CD14-positive monocyte (primary cell): ENCODE measurements around the gene UNC13C. TPM values are rescaled to one million over a fixed set of nuclear protein-coding genes. Genes with fewer than 3 reads are reported as not detected.

ENCODE experiments used
- DNase-seq, 3 donors: peaks; one replicate each; pipeline ENCODE4 v3.0.0-alpha.2; 2011 to 2022
- H2AFZ ChIP-seq: 2 replicates; pipeline ENCODE4 v1.6.0; 2012; ENCODE audit warnings: mild to moderate bottlenecking, low read depth, low read length, inconsistent platforms; ENCODE audit not compliant: insufficient read depth, poor library complexity, severe bottlenecking
- H3K27ac ChIP-seq, 2 donors: 1 replicate in 1 of 2; 2 replicates in 1 of 2; pipeline ENCODE4 v1.5.1; 2012 to 2013; ENCODE audit warnings: low read length in 2 of 2, control low read depth in 1 of 2, inconsistent platforms in 1 of 2, low read depth in 1 of 2, mild to moderate bottlenecking in 1 of 2
- H3K27me3 ChIP-seq, 2 donors: one replicate each; pipeline versions ENCODE4 v1.6.0 to v1.6.1; 2011 to 2013; ENCODE audit warnings: low read length in 2 of 2; ENCODE audit not compliant: control insufficient read depth in 2 of 2, insufficient read depth in 2 of 2
- H3K36me3 ChIP-seq, 2 donors: replicated peaks in 1 of 2; 1 replicate in 1 of 2; 2 replicates in 1 of 2; pipeline versions ENCODE4 v1.5.1 to v1.6.1; 2012 to 2013; ENCODE audit warnings: low read length in 2 of 2, control low read depth in 1 of 2, inconsistent platforms in 1 of 2, mild to moderate bottlenecking in 1 of 2; ENCODE audit not compliant: insufficient read depth in 2 of 2, control insufficient read depth in 1 of 2
- H3K4me1 ChIP-seq, 2 donors: 1 replicate in 1 of 2; 2 replicates in 1 of 2; pipeline versions ENCODE4 v1.5.1 to v1.6.1; 2012 to 2013; ENCODE audit warnings: low read length in 2 of 2, control low read depth in 1 of 2, inconsistent platforms in 1 of 2, mild to moderate bottlenecking in 1 of 2, moderate library complexity in 1 of 2; ENCODE audit not compliant: insufficient read depth in 2 of 2, control insufficient read depth in 1 of 2
- H3K4me2 ChIP-seq: replicated peaks from 2 replicates; pipeline ENCODE3; 2012; ENCODE audit warnings: low read length, moderate library complexity, mild to moderate bottlenecking; ENCODE audit not compliant: poor library complexity, severe bottlenecking; ENCODE audit errors: extremely low read depth
- H3K4me3 ChIP-seq, 3 experiments: fragments of 200-600 bp in 1 of 3; sonication (generic) in 1 of 3; replicated peaks in 1 of 3; 1 replicate in 2 of 3; 2 replicates in 1 of 3; pipeline ENCODE4 v1.5.1; 2011 to 2013; ENCODE audit warnings: low read length in 3 of 3, mild to moderate bottlenecking in 3 of 3, control low read depth in 2 of 3, low read depth in 2 of 3, inconsistent platforms in 1 of 3, moderate library complexity in 1 of 3
- H3K79me2 ChIP-seq: 2 replicates; pipeline ENCODE4 v1.6.0; 2012; ENCODE audit warnings: mild to moderate bottlenecking, control low read depth, inconsistent platforms, low read length, moderate library complexity; ENCODE audit not compliant: insufficient read depth
- H3K9ac ChIP-seq: 2 replicates; pipeline ENCODE4 v1.6.0; 2017; ENCODE audit warnings: low read length, mild to moderate bottlenecking; ENCODE audit not compliant: insufficient read depth, poor library complexity, severe bottlenecking
- H3K9me3 ChIP-seq, 2 donors: replicated peaks in 1 of 2; 1 replicate in 1 of 2; 2 replicates in 1 of 2; pipeline versions ENCODE4 v1.5.1 to v1.6.1; 2012 to 2013; ENCODE audit warnings: low read length in 2 of 2, control low read depth in 1 of 2; ENCODE audit not compliant: control insufficient read depth in 1 of 2, insufficient read depth in 1 of 2
- H4K20me1 ChIP-seq: 2 replicates; pipeline ENCODE4 v1.6.0; 2012; ENCODE audit warnings: mild to moderate bottlenecking, low read length, control low read depth, moderate library complexity; ENCODE audit not compliant: insufficient read depth
- H3K27ac Mint-ChIP-seq, 7 donors: one replicate each; pipeline ENCODE4 v1.8.0; 2020; ENCODE audit warnings: mild to moderate bottlenecking in 7 of 7, mixed read lengths in 7 of 7, moderate library complexity in 6 of 7, inconsistent platforms in 2 of 7
- H3K27me3 Mint-ChIP-seq, 3 donors: one replicate each; pipeline ENCODE4 v1.8.0; 2021 to 2022; ENCODE audit warnings: low read depth in 3 of 3, mild to moderate bottlenecking in 3 of 3, mixed read lengths in 3 of 3, moderate library complexity in 3 of 3, inconsistent platforms in 1 of 3
- H3K36me3 Mint-ChIP-seq, 2 donors: one replicate each; pipeline ENCODE4 v1.8.0; 2020; ENCODE audit warnings: mixed read lengths in 2 of 2, inconsistent platforms in 1 of 2, mild to moderate bottlenecking in 1 of 2
- H3K4me1 Mint-ChIP-seq: one replicate; pipeline ENCODE4 v1.8.0; 2020; ENCODE audit warnings: mild to moderate bottlenecking, mixed read lengths
- H3K4me3 Mint-ChIP-seq, 2 donors: one replicate each; pipeline ENCODE4 v1.8.0; 2020; ENCODE audit warnings: mild to moderate bottlenecking in 2 of 2, mixed read lengths in 2 of 2, moderate library complexity in 1 of 2
- H3K9me3 Mint-ChIP-seq, 7 donors: one replicate each; pipeline ENCODE4 v1.8.0; 2020 to 2022; ENCODE audit warnings: mixed read lengths in 7 of 7, mild to moderate bottlenecking in 6 of 7, moderate library complexity in 6 of 7, inconsistent platforms in 2 of 7
- CTCF ChIP-seq: fragments of 200-600 bp; IDR thresholded peaks from one replicate; pipeline ENCODE4 v1.8.0; 2022; ENCODE audit warnings: antibody characterized with exemption, mild to moderate bottlenecking
- WGBS: methylation state at CpG from one replicate; pipeline ENCODE4 v1.1.5; 2013; ENCODE audit warnings: missing lambda C conversion rate; ENCODE audit not compliant: insufficient coverage; 5-methylcytosine and 5-hydroxymethylcytosine counted together
- intact Hi-C, 2 donors: fragments of 100-400 bp; cut with micrococcal nuclease; formaldehyde crosslinking; loops; one replicate each; pipeline versions ENCODE4 v1.15.0 to v1.15.1; 2023
- polyA plus RNA-seq, 3 donors: library from polyadenylated mRNA; depleted of rRNA in 1 of 3; unstranded in 2 of 3; stranded (reverse) in 1 of 3; fragments of 300-500 nt in 2 of 3; fragments of >200 nt in 1 of 3; fragmentation: Illumina TruSeq in 2 of 3; gene quantifications; 1 replicate in 2 of 3; 2 replicates in 1 of 3; pipeline ENCODE4 v1.2.3, GENCODE V29; 2012 to 2021

Gene UNC13C
- polyA plus RNA-seq, 3 donors: not detected

- Mint-ChIP-seq H3K4me3 (no peak overlapping the region), H3K9me3 (peaks cover 0 to 5% (median 1%) of the 10 kb centered on the region in 7 donors), H3K27me3 (no peaks in the 10 kb centered on the region), H3K27ac (no peak overlapping the region), H3K36me3 (no peaks in the 10 kb centered on the region), H3K4me1 (no peaks in the 10 kb centered on the region)
- Histone ChIP-seq H2AFZ (no peak overlapping the region), H4K20me1 (no peaks in the 10 kb centered on the region), H3K4me3 (no peak overlapping the region), H3K27me3 (no peaks in the 10 kb centered on the region), H3K36me3 (no peaks in the 10 kb centered on the region), H3K9ac (no peak overlapping the region), H3K4me2 (no peak overlapping the region), H3K4me1 (no peaks in the 10 kb centered on the region), H3K79me2 (no peaks in the 10 kb centered on the region), H3K27ac (no peak overlapping the region), H3K9me3 (no peaks in the 10 kb centered on the region)
- intact Hi-C loops: no loop called here
- TF ChIP-seq CTCF: no peak
- no peak for DNase-seq
- WGBS: 29% methylated on average over 1 of the region's 1 CpG
Measured at GRCh38 chr15:54387799-54388198, 409.6 kb downstream of the UNC13C start.

GRCh38 chr15:54388746-54389145 is 410.5 kb downstream of the UNC13C start:
- Mint-ChIP-seq H3K4me3 (no peak overlapping the region), H3K36me3 (no peaks in the 10 kb centered on the region), H3K4me1 (no peaks in the 10 kb centered on the region), H3K27ac (no peak overlapping the region), H3K9me3 (peaks cover 0 to 5% (median 1%) of the 10 kb centered on the region in 7 donors), H3K27me3 (no peaks in the 10 kb centered on the region)
- intact Hi-C loops: no loop called here
- Histone ChIP-seq H4K20me1 (no peaks in the 10 kb centered on the region), H3K4me1 (no peaks in the 10 kb centered on the region), H3K27me3 (no peaks in the 10 kb centered on the region), H3K4me3 (no peak overlapping the region), H3K79me2 (no peaks in the 10 kb centered on the region), H3K36me3 (no peaks in the 10 kb centered on the region), H3K27ac (no peak overlapping the region), H3K4me2 (no peak overlapping the region), H3K9ac (no peak overlapping the region), H3K9me3 (no peaks in the 10 kb centered on the region), H2AFZ (no peak overlapping the region)
- TF ChIP-seq CTCF: no peak
- WGBS: no CpG with 5 or more reads among the region's 1 CpG
- DNase-seq: no peak
